DND-41 (cell line): ENCODE data around the gene MPC1.

ENCODE experiments used
- ATAC-seq: fragments of 200-7000 bp; cut with Tn5 transposase; 3 replicates; pipeline ENCODE4 v1.9.1; 2021; ENCODE audit warnings: low read depth; ENCODE audit not compliant: insufficient read depth
- DNase-seq: peaks from one replicate; pipeline ENCODE4 v3.0.0-alpha.2; 2020
- H2AFZ ChIP-seq: 2 replicates; pipeline ENCODE4 v1.6.0; 2012; ENCODE audit warnings: low read depth, low read length
- H3K27ac ChIP-seq: 2 replicates; pipeline ENCODE4 v1.5.1; 2012; ENCODE audit warnings: low read length, inconsistent platforms
- H3K27me3 ChIP-seq: fragments of 200-600 bp; sonication (generic); 2 replicates; pipeline ENCODE4 v1.6.0; 2012; ENCODE audit warnings: low read length, mild to moderate bottlenecking, inconsistent platforms; ENCODE audit not compliant: insufficient read depth, poor library complexity
- H3K36me3 ChIP-seq: 2 replicates; pipeline ENCODE4 v1.5.1; 2012; ENCODE audit warnings: low read length, inconsistent platforms; ENCODE audit not compliant: insufficient read depth
- H3K4me1 ChIP-seq: 2 replicates; pipeline ENCODE4 v1.5.1; 2012; ENCODE audit warnings: mild to moderate bottlenecking, low read length; ENCODE audit not compliant: insufficient read depth
- H3K4me2 ChIP-seq: 2 replicates; pipeline ENCODE4 v1.6.0; 2012; ENCODE audit warnings: mild to moderate bottlenecking, moderate library complexity, low read length, inconsistent platforms; ENCODE audit not compliant: insufficient read depth
- H3K4me3 ChIP-seq, 2 experiments: fragments of 200-600 bp in 1 of 2; shearing (Covaris generic) in 1 of 2; 2 replicates each; pipeline ENCODE4 v1.5.1; 2012 to 2016; ENCODE audit warnings: inconsistent platforms in 2 of 2, low read length in 2 of 2, mild to moderate bottlenecking in 2 of 2, low read depth in 1 of 2, moderate library complexity in 1 of 2
- H3K79me2 ChIP-seq: 2 replicates; pipeline ENCODE4 v1.6.0; 2012; ENCODE audit warnings: low read length, inconsistent platforms; ENCODE audit not compliant: insufficient read depth
- H3K9ac ChIP-seq: 2 replicates; pipeline ENCODE4 v1.6.0; 2012; ENCODE audit warnings: low read depth, mild to moderate bottlenecking, inconsistent platforms, low read length, moderate library complexity
- H3K9me3 ChIP-seq: 2 replicates; pipeline ENCODE4 v1.5.1; 2012; ENCODE audit warnings: low read length, moderate library complexity, mild to moderate bottlenecking, inconsistent platforms; ENCODE audit not compliant: insufficient read depth, severe bottlenecking
- H4K20me1 ChIP-seq: 2 replicates; pipeline ENCODE4 v1.6.0; 2012; ENCODE audit warnings: low read length; ENCODE audit not compliant: insufficient read depth
- CTCF ChIP-seq: IDR thresholded peaks from 2 replicates; pipeline ENCODE4 v1.5.1; 2012; ENCODE audit warnings: borderline replicate concordance, low read length, moderate library complexity, mild to moderate bottlenecking; ENCODE audit not compliant: poor library complexity, severe bottlenecking; ENCODE audit errors: extremely low read depth
- EZH2 ChIP-seq: IDR thresholded peaks from 3 replicates; pipeline ENCODE4 v1.6.1; 2012; ENCODE audit warnings: borderline replicate concordance, low read depth, mild to moderate bottlenecking, moderate library complexity, low read length, inconsistent platforms; ENCODE audit not compliant: severe bottlenecking

Gene MPC1

DNA sequence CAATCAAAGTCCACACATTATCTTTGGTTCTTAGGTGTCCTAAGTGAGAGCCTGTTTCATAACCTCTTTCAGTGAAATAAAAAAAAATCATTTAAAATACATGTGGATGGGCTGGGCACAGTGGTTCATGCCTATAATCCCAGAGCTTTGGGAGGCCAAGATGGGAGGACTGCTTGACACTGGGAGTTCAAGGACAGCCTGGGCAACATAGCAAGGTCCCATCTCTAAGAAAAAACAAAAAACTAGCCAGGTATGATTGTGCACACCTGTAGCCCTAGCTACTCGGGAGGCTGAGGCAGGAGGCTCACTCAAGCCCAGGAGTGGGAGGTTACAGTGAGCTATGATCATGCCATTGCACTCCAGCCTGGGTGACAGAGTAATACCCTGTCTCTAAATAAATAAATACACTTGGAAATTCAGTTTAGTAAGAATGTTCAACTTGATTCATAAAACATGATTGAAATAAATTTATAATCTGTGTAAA, 3.6 kb downstream of the MPC1 start:
- Histone ChIP-seq H2AFZ (no peak overlapping the region), H3K79me2 (peaks cover 58% of the 10 kb centered on the region), H3K9me3 (no peaks in the 10 kb centered on the region), H3K27me3 (no peaks in the 10 kb centered on the region), H4K20me1 (peaks cover 5% of the 10 kb centered on the region), H3K4me1 (peaks cover 22% of the 10 kb centered on the region; the same call in 1 of the 2 replicates), H3K27ac (no peak overlapping the region), H3K36me3 (no peaks in the 10 kb centered on the region), H3K9ac (no peak overlapping the region), H3K4me2 (no peak overlapping the region), H3K4me3 (no peak overlapping the region)
- no peak for ATAC-seq
- DNase-seq, result no peak
- TF ChIP-seq EZH2 (no peak), CTCF (no peak)

GRCh38 chr6:166377721-166378120, 5.0 kb downstream of the MPC1 start:
- no peak for TF ChIP-seq CTCF
- no peak for TF ChIP-seq EZH2
- no peak overlapping the region for H2AFZ ChIP-seq
- no peak for DNase-seq
- peaks cover 5% of the 10 kb centered on the region for H4K20me1 ChIP-seq
- no peaks in the 10 kb centered on the region for H3K9me3 ChIP-seq
- H3K27me3 ChIP-seq, result no peaks in the 10 kb centered on the region
- H3K4me1 ChIP-seq, result peaks cover 16% of the 10 kb centered on the region; the same call in 1 of the 2 replicates
- no peaks in the 10 kb centered on the region for H3K36me3 ChIP-seq
- H3K4me2 ChIP-seq, result no peak overlapping the region
- no peak overlapping the region for H3K27ac ChIP-seq
- H3K79me2 ChIP-seq, result peaks cover 55% of the 10 kb centered on the region
- ATAC-seq, result no peak
- no peak overlapping the region for H3K4me3 ChIP-seq
- H3K9ac ChIP-seq, result no peak overlapping the region

DNA sequence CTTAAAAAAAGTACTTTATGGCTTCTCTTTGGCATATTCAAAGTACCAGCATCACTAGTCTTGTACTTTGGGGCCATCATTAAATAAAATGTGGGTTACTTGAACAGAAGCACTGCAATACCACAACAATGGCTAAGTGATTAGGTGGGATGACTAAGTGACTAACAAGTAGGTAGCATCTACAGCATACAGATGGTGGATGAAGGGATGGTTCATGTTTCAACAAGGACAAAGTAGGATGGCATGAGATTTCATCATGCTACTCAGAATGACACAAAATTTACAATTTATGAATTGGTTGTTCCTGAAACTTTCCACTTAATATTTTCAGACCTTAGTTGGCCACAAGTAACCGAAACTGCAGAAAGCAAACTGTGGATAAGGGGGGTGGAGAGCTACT, 7.7 kb downstream of the MPC1 start:
- Histone ChIP-seq H3K4me1 (0 out of 2 replicates have a peak, but pooled peaks cover 2% of the 10 kb centered on the region), H3K4me2 (no peak overlapping the region), H2AFZ (no peak overlapping the region), H4K20me1 (no peaks in the 10 kb centered on the region; the same call in 1 of the 2 replicates), H3K27me3 (no peaks in the 10 kb centered on the region), H3K9ac (no peak overlapping the region), H3K27ac (no peak overlapping the region), H3K79me2 (peaks cover 31% of the 10 kb centered on the region), H3K9me3 (no peaks in the 10 kb centered on the region), H3K4me3 (no peak overlapping the region), H3K36me3 (no peaks in the 10 kb centered on the region; the same call in 1 of the 2 replicates)
- DNase-seq (no peak), ATAC-seq (no peak)
- TF ChIP-seq EZH2 (no peak), CTCF (no peak)
